H1 (cell line): ENCODE measurements around the gene DOCK9. TPM values are rescaled to one million over a fixed set of nuclear protein-coding genes. Genes with fewer than 3 reads are reported as not detected.

Experiments used
- BRCA1 ChIP-seq: IDR thresholded peaks from 2 replicates; pipeline ENCODE4 v1.6.1; 2012; ENCODE audit warnings: low read depth, low read length, improper control_type of control experiment
- RAD21 ChIP-seq, 2 experiments: IDR thresholded peaks in 1 of 2; conservative IDR thresholded peaks in 1 of 2; 2 replicates each; pipeline ENCODE4 v1.6.1; 2011; ENCODE audit warnings: low read depth in 2 of 2, low read length in 2 of 2, improper control_type of control experiment in 1 of 2, inconsistent platforms in 1 of 2, mild to moderate bottlenecking in 1 of 2, moderate library complexity in 1 of 2
- polyA plus RNA-seq, 7 experiments: library from polyadenylated mRNA; depleted of rRNA in 3 of 7; stranded (reverse) in 5 of 7; unstranded in 2 of 7; fragments of >200 nt in 5 of 7; fragments of 200-250 nt in 2 of 7; gene quantifications; 1 replicate in 5 of 7; 2 replicates in 1 of 7; 4 replicates in 1 of 7; pipeline versions ENCODE4 v1.2.1 to v1.2.3, GENCODE V29; 2011 to 2013; ENCODE audit warnings: missing spikeins in 2 of 7, mixed read lengths in 2 of 7
- total RNA-seq: library from RNA; stranded (reverse); fragmentation: NEBNext Ultra II Directional; extraction: Animal tissue kit (Norgen Biotek cat#: 25700); gene quantifications from 2 replicates; pipeline ENCODE4 v1.2.1, GENCODE V29; 2021

DOCK9 gene
- total and polyA plus RNA-seq, 2 of the 8 experiments (the other 6 are each of a cell fraction or from before 2014, with no cell fraction given): 21.6 to 31.5 TPM

DNA sequence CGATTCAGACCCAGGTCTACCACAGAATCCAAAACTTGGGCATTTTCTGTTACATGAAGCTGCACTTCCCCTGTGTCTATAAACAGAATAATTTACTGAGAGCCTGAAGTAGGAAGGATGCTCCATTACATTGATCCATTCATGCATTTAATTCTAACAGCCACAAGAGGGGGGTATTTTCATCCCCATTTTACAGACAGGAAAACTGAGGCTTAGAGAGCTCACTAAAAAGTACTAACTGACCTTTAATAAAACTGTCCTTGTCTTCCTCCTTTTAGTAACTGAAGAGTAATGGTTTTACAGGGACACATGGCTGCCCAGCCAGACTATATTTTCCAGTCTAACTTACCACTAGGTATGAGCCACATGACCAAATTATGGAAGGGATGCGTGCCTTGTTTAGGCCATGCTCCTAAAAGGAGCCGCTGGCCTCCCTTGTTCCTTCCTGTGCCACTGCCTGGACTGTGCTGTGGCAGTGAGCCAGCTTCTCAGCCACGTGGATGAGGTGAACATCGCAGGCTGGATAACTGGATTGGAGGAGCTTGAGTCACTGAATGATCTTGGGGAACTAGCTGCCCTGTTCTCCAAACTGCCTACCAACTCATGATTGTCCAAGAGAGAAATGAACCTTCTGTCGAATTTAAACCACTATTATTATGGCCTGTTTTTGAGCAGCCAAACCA is 108.3 kb downstream of the DOCK9 start (continued):
- TF ChIP-seq RAD21 (IDR thresholded peaks at IDR 0.05 in 1 of 2, conservative IDR thresholded peaks at IDR 0.05 in 1 of 2; ENCODE audit: low read depth in 2 of 2, low read length in 2 of 2): peak; percentile 22 to 35; a peak in 3 of 4 replicates
- no peak for TF ChIP-seq BRCA1
